Right lobe of liver (tissue), 6 donors: ENCODE results near the gene CAND2. TPM values are rescaled to one million over a fixed set of nuclear protein-coding genes. Genes with fewer than 3 reads are reported as not detected.

Source experiments
- ATAC-seq, 4 donors: fragments of 200-7000 bp; cut with Tn5 transposase; one replicate each; pipeline ENCODE4 v1.9.1; 2020; ENCODE audit warnings: mild to moderate bottlenecking in 4 of 4, moderate library complexity in 4 of 4
- DNase-seq, 3 donors: peaks; one replicate each; pipeline ENCODE4 v3.0.0-alpha.2; 2020
- H3K27ac ChIP-seq, 3 donors: fragments of 200-600 bp; one replicate each; pipeline ENCODE4 v1.8.0; 2022
- H3K27me3 ChIP-seq, 2 donors: fragments of 200-600 bp; one replicate each; pipeline ENCODE4 v1.8.0; 2022
- H3K36me3 ChIP-seq, 4 donors: fragments of 200-600 bp; sonication (generic) in 1 of 4; one replicate each; pipeline versions ENCODE4 v1.5.1 to v1.8.0; 2017 to 2022; ENCODE audit warnings: control low read depth in 1 of 4
- H3K4me1 ChIP-seq, 4 donors: fragments of 200-600 bp; sonication (generic) in 1 of 4; one replicate each; pipeline versions ENCODE4 v1.5.1 to v1.8.0; 2017 to 2022; ENCODE audit warnings: control low read depth in 1 of 4
- H3K4me3 ChIP-seq, 3 donors: fragments of 200-600 bp; one replicate each; pipeline ENCODE4 v1.8.0; 2022
- H3K9me3 ChIP-seq, 4 donors: fragments of 200-600 bp; sonication (generic) in 1 of 4; one replicate each; pipeline versions ENCODE4 v1.5.1 to v1.8.0; 2017 to 2022; ENCODE audit warnings: control low read depth in 1 of 4
- CTCF ChIP-seq, 4 donors: fragments of 200-600 bp in 3 of 4; fragments of 450-650 bp in 1 of 4; IDR thresholded peaks; one replicate each; pipeline versions ENCODE4 v1.5.1 to v1.8.0; 2016 to 2022; ENCODE audit warnings: antibody characterized with exemption in 4 of 4, mild to moderate bottlenecking in 2 of 4
- POLR2A ChIP-seq: fragments of 450-650 bp; IDR thresholded peaks from one replicate; pipeline ENCODE4 v1.6.1; 2017; ENCODE audit warnings: antibody characterized with exemption, mild to moderate bottlenecking
- WGBS: methylation state at CpG from one replicate; pipeline ENCODE4 v1.1.6; 2018; ENCODE audit warnings: low coverage, low lambda C conversion rate; ENCODE audit not compliant: insufficient coverage; ENCODE audit errors: missing lambda C conversion rate; 5-methylcytosine and 5-hydroxymethylcytosine counted together
- intact Hi-C, 2 donors: fragments of 100-400 bp; cut with DNase I; formaldehyde crosslinking; loops; one replicate each; pipeline versions ENCODE4 v1.11.2 to v1.14.1; 2022
- long read RNA-seq: library from polyadenylated mRNA; unstranded; transcript quantifications from one replicate; pipeline ENCODE4 v2.0.0, GENCODE V29; 2019
- total RNA-seq, 6 experiments: library from RNA; depleted of rRNA in 2 of 6; stranded (reverse); fragments of >200 nt in 2 of 6; fragmentation: NEBNext Ultra II Directional in 3 of 6; extraction: Animal tissue kit (Norgen Biotek cat#: 25700) in 3 of 6; gene quantifications; one replicate each; pipeline versions ENCODE4 v1.1.0 to v1.2.4, GENCODE V29; 2016 to 2023
- donor health status: DM: no; HTN: yes; CAD: no.
- donor health status: DM: no; HTN: no; CAD: no.
- donor health status: DM: no; HTN: no; CAD: no.
- donor health status: DM: no; HTN: yes; CAD: no.
- donor health status: DM: no; HTN: yes; CAD: no.

The CAND2 gene
- 1 to 10 TPM in 2 of 6 experiments, under 1 TPM in 4; 0.61 to 4.4 (median 0.77) TPM for total RNA-seq
- long read RNA-seq = 0 reads

GRCh38 chr3:12796171-12797123 is at the start of gene CAND2:
Gene CAND2 (plus strand): TSS chr3:12796680. CDS start chr3:12796721, 41 bp downstream.
- ATAC-seq (peak; percentile 45 to 55 (median 50)), DNase-seq (peak in 1 of 3 donors; percentile 32)
- intact Hi-C loops = no loop called here
- TF ChIP-seq POLR2A (no peak), CTCF (IDR thresholded peaks at IDR 0.05) (no peak)
- Histone ChIP-seq H3K36me3 (no peaks in the 10 kb centered on the region), H3K27ac (peak within 1 kb of the TSS in 1 of 3 donors; percentile 33), H3K4me1 (peaks cover 0 to 10% (median 0%) of the 10 kb centered on the region in 4 donors), H3K4me3 (peak within 1 kb of the TSS; percentile 35 to 58 (median 51)), H3K9me3 (no peaks in the 10 kb centered on the region), H3K27me3 (no peaks in the 10 kb centered on the region)
- WGBS = 12% methylated on average over 20 of the region's 61 CpGs

GRCh38 chr3:12748477-12748876 is 48.0 kb upstream of the CAND2 start:
- ATAC-seq = no peak
- DNase-seq = no peak
- Histone ChIP-seq H3K27ac (no peak overlapping the region), H3K27me3 (no peaks in the 10 kb centered on the region), H3K36me3 (no peaks in the 10 kb centered on the region), H3K9me3 (no peaks in the 10 kb centered on the region), H3K4me3 (no peak overlapping the region), H3K4me1 (no peaks in the 10 kb centered on the region)
- WGBS = 90% methylated on average over 4 of the region's 5 CpGs
- no peak for TF ChIP-seq CTCF (IDR thresholded peaks at IDR 0.05)
- no peak for TF ChIP-seq POLR2A
- intact Hi-C loops = no loop called here

GRCh38 chr3:12750223-12750622 is 46.3 kb upstream of the CAND2 start:
- Histone ChIP-seq H3K36me3 (no peaks in the 10 kb centered on the region), H3K4me3 (no peak overlapping the region), H3K9me3 (no peaks in the 10 kb centered on the region), H3K4me1 (no peaks in the 10 kb centered on the region), H3K27ac (no peak overlapping the region), H3K27me3 (no peaks in the 10 kb centered on the region)
- TF ChIP-seq POLR2A (no peak), CTCF (IDR thresholded peaks at IDR 0.05) (no peak)
- 8% methylated on average over 3 of the region's 3 CpGs for WGBS
- intact Hi-C loops = no loop called here
- peak; percentile 32 to 81 (median 73) for ATAC-seq
- peak in 1 of 3 donors; percentile 48 for DNase-seq

- Histone ChIP-seq H3K36me3 (no peaks in the 10 kb centered on the region), H3K27ac (no peak overlapping the region), H3K4me1 (no peaks in the 10 kb centered on the region), H3K4me3 (no peak overlapping the region), H3K27me3 (no peaks in the 10 kb centered on the region), H3K9me3 (no peaks in the 10 kb centered on the region)
- no peak for TF ChIP-seq POLR2A
- TF ChIP-seq CTCF (IDR thresholded peaks at IDR 0.05) = no peak
- ATAC-seq (no peak), DNase-seq (no peak)
- intact Hi-C loops = no loop called here
- WGBS = 79% methylated on average over 3 of the region's 4 CpGs
Measured at GRCh38 chr3:12750658-12751071, 45.8 kb upstream of the CAND2 start.
